GM21717 (cell line): ENCODE data around the gene TICRR.

Source experiments
- ATAC-seq: cut with Tn5 transposase; IDR thresholded peaks from one replicate; pipeline ENCODE4 v1.9.1; 2021; ENCODE audit warnings: mild to moderate bottlenecking, moderate library complexity; ENCODE audit not compliant: unreplicated experiment

TICRR gene

DNA sequence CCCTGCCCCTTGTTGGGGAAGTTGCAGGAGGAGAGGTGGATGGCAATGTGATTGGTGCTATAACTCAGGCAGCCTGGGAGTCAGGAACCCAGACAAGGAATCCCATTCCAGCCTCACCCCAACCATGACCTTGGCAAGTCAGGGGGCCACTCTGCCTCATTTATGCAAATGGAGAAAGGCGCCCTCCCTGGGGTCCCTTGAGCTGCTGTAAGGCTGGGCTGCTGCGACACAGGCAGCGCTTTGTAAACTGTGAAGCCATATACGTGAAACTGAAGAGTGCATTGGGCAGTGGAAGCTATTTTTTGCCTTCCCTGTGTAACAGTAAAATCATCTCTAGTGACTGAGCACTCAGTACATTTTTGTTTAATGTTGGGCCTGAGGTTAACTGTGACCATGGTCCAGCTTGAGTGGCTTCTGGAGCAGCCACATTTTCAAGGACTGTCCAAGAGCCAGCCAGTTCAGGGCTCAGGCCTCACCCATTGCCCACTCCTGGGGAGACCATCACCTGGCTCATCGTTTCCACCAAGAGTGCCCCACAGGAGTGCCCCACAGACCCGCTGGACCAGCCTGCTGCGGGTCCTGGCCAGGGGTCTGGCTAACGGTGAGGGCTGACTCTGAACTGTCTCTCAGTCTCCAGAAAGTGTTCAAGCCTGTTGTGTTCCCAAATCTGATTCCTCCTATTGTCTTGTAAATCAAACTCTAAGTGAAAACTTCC, 52.1 kb downstream of the TICRR start:
- no peak for ATAC-seq

DNA sequence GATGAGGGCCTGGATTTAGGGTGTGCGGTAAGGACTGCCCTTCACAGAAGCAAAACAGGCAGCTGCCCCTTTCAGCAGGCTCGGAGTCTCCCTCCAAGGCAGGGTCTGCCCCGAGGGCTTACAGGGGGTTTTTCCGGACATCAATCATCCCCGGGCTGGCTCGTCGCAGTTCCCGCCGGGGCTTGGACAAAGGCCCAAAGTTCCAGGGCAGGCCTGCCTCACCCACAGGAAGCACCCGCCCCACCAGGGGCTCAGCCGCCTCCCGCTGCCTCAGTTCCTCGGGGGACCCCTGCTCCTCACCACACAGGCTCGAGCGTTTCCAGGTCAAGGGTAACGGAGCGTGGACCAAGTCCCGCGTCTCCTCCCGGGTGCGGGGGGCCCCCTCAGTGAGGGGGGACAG, 53.0 kb downstream of the TICRR start:
- ATAC-seq: no peak

DNA sequence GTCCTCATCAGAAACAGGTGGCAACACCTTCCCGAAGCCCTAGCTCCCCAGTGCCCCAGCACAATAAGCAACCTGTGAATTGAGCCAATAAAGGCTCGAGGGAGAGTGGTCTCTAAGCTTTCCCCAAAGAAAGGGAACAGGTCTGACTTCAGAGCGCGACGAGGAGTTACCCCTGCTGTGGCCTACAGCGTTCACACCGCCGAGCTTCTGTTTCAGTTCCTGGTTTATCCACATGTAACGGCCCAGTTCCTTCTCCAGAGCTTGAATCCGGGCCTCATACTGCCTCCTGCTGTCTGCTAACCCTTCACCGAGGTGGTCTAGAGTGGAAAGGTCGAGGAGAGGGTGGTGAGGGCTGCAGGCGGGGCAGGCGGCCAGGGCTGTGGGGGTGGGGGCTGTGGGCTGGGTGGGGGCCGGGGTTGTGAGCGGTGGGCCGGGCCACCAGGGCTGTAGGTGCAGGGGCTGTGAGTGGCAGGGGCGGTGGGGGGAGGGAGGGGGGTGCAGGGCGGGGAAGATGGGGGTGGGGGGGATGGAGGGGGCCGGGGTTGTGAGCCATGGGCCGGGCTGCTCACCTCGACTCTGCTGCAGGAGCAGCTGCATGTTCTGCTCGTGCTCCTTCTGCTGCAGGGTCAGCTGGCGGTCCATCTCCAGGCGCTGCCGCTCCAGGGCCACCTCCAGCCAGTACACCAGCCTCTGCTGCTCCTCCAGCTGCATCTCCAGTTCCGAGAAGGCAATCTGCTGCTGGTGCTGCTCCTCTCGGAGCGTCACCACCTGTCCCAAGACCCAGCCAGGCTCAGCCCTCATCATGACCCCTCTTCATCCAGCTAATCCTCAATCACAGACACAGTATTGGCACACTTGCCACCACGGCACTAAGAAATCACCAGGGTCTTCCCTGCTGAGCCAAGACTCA, 53.8 kb downstream of the TICRR start:
- ATAC-seq: no peak

DNA sequence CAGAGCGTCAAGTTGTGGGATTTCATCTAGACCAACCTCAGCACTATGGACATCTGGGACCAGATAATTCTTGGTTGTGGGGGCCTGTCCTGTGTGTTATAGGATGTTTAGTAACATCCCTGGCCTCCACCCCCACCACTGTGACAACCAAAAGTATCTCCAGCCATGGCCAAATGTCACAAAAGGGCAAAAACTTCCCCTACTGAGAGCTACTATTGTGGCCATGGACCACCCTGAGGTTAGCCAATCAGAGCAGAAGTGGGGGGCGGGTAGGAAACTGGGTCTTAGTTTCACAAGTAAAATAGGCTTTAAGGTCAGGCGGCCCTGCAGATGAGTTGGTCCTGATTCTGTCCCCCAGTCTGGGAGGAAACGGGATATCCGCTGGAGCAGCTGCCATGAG, 54.6 kb downstream of the TICRR start:
- ATAC-seq: no peak

DNA sequence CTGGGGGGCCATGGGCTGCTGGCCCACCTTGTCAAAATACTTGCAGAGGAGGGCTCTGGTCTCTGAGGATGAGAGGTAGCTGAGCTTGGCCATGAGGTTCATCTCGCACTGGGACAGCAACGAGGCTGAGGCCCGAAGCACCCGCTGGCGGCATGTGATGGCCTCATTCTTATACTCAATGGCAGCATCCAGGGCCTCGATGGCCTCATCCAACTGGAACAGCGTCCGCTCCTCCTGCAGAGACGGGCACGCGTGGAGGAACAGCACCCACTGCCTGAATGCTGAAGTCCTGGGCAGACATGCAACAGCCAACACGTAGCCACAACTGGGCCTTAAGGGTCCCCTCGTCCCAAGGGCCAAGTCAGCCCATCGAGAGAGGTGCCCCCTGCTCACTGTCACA, 55.0 kb downstream of the TICRR start:
- no peak for ATAC-seq

DNA sequence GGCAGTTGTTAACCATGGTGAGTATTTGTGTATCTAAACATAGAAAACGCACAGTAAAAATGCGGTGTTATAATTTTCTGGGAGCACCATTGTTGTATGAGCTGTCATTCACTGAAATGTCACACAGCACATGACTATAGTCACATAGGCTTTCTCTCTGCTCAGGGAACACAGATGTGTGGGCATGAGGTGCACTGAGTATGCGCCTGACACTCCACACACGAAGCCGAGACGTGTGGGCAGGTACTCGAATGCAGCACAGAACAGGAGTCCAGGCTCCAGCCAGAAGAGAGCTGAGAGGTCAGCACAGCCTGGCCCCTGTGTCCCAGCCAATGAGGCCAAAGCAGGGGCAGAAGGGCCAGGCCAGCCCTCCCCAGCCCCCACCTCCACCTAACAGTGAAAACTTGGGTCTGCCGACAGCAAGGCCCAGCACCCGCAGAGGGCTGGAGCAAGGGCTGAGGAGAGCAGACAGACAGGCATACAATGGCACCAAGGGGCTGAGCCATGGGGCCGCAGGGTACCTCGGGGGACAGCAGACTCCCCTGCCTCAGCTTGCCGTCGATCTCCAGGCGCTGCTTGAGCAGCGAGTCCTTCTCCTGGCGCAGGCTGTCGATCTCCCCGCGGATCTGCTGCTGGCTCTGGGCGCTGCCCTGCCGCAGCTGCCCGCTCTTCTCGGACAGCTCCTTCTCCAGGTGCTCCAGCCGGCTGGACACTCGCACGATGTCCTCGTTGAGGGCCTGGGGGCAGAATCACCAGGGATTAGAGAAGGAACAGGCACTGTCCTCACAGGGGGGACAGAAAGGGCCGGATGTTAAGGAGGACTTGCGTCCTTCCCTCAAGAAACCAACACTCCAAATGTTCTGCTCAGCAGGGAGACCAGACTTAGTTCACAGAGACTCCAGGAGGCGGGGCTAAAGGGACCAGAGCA, 56.0 kb downstream of the TICRR start:
- no peak for ATAC-seq

DNA sequence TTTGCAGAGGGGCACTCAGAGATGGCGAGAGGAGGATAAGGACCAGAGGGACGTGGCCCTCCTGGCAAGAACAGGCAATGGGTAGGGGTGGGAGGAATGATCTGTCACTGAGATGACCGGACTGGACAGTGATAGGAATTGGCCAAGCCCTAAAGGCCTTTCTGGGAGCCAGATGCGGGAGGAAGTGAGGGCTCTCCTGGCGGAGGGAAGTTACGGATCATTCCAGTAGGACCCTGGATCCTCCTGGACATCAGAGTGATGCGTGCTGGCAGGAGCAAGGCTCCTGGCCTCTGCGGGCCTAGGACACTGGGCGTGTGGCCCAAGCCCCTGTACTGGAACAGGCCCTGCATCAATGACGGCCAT, 56.6 kb downstream of the TICRR start:
- ATAC-seq: no peak

DNA sequence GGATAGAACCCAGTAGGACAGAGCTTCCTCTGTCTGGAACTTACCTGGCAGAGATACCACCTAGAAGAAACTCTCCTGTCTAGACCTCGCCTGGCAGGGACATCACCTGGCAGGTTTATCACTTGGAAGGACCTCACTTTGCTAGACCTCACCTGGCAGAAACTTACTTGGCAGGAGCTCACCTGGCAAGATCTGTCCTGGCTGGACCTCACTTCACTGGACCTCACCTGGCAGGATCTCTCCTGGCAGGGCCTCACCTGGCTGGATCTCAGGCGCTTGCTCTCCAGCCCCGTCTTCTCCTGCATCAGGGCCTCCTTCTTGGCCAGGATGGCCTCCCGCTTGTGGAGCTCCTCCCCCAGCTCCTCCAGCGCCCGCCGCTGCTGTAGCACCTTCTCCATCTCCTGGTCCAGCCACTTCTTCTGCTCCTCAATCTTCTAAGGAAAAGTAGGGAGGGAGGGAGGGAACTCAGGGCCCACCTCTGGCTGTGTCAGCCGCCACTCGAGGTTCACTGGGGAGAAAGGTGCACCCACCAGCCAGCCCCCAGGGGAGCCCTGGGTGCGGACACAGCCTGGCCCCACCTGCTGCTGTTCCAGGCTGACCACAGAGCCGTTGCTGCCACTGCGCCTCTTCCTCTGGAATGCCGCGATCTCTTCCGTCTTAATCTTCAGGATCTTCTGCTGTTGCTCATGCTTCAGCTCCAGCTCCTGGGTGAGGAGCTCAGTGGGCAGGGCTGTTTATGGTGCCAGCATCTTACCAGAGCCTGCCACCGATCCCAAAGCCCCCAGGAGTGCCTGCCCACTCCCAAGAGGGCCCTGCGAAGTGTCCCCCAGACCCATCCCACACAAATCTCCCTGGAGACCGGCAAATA, 57.5 kb downstream of the TICRR start:
- no peak for ATAC-seq

DNA sequence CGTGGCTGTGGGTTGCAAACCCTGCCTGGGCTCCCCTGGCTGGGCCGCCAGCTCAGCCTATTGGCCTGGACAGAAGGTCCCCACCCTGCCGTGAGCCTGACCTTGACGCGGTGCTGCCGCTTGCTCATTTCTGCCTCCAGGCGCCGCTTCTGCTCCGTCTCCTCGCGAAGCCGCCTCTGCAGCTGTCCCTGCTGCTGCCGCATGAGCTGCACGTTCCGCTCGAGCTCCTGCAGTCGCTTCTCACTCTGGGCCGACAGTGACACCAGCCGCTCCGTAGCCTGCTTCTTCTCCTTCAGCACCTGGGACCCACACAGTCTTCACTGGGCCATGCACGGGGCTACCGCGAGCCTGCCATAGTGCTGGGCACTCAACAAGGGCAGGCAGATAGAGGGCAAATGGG, 58.3 kb downstream of the TICRR start:
- no peak for ATAC-seq

DNA sequence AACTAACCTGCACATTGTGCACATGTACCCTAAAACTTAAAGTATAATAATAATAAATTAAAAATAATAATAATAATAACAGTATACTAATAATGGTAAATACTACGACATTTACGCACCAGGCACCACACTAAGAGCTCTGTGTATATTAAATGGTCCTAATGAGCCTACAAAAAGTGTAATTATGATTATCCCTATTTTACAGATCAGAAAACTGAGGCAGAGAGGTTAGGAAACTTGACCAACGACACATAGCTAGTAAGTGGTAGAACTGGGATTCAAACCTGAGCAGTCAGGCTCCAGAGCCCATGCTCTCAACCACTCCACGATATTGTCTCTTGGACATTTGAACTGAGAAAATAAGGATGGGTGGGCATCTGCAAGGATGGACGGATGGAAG, 65.0 kb downstream of the TICRR start:
- no peak for ATAC-seq

DNA sequence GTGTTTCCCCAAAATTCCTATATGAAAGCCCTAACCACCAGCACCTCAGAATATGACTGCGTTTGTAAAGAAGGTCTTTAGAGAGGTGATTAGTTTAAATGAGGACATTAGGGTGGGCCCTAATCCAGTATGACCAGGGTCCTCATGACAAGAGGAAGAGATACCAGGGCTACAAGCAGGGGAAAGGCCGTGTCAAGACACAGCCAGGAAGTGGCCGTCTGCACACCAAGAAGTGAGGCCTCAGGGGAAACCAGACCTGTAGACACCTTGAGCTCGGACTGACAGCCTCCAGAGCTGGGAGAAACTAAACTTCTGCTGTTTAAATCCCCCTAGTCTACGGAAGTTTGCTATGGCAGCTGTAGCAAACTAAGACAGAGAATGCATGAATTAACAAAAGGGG, 65.8 kb downstream of the TICRR start:
- ATAC-seq: no peak

DNA sequence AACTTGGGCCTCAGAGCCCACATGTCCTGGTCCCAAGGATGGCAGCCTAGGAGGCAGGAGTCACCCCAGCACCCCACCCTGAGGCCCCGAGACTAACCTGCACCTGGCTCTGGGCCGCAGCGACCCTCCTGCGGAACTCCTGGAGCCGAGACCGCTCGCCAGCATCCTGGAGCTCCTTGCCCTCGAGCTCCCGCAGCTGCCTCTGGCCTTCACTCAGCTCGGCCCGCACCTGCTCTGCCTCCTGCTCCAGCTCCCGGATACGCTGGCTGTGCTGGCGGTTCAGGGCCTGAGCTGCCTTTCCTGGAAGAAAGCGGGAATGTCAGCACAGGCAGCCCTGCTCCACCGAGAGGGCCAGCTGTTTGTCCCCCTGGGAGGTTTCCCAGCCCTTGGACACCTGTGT, 66.8 kb downstream of the TICRR start:
- no peak for ATAC-seq

DNA sequence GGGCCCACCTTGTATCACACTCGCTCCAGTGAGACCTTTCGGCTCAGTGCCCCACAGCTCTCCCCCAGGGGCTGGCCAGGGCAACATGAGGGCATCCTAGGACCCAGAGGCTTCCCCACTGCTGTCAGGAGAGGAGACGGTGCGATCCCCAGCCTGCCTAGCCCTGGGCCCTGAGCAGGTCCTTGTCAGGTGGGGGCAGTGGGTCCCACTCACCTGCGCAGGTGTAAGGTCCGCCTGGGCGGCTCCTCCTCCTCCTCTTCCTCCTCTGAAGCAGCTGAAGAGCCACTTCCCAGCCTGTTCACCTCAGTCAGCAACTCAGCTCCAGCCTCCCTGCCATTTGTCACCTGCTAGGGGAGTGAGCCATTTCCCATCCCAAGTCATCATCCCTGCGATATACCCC, 70.4 kb downstream of the TICRR start:
- ATAC-seq: no peak

DNA sequence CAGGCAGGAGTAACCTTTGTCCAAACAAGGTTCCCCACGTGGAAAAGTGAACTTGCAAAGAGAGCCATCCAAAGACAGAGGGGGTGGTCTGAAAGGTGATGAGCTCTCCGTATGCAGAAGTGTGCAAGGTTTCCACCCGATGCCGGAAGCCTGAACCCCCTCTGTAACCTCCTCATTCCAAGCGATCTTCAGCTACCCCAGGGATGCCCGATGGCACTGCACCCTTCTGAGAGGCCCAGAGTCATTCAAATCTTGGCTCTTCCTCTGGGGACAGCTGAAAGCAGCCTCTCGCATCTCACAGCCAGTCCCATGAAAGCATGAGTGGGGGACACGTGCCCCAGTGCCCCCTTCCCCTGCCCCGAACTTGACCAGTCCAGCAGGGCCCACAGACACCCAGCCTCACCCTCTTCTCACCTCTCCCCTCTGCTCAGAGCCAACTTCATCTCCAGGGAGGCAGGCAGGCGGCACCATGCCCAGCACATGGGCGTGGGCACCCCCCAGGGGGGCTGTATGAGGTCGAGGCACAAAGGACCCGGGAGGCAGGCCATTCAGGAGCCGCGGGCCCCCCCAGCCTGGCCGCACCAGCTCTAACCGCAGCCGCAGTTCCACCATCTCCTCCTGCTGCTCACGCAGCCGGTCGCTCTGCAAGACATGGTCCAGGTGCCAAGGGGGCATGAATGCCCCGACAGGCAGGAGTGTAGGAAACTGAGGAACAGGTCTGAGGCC, 71.3 kb downstream of the TICRR start:
- no peak for ATAC-seq

DNA sequence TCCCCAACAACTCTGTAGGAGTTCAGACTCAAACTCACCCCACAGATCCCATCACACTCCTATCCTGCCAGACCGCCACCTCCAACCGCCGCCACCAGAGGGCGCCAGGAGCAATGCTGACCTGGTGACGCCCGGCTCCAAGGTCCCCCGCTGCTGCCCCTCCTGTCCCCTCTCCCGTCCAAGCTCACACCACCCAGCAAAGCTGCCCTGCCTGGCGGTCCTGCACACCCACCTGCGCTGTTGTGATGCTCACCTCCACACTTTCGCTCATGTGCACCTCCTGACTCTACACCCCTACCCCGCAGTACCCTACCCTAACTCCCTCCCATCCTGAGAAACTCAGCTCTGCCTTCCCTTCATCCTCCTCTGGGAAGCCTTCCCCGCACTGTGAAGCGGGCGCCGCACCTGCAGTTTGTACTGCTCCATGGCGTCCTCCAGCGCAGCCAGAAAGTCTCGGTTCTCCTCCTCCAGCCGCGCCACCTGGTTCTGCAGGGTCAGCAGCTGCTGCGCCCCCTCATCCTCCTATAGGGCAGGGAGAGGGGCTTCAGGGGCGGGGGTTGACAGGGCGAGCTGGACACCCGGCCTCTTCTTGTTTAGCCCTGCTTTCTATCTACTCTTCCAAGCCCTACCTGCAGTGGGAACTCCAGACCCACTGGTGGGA, 72.1 kb downstream of the TICRR start:
- ATAC-seq: no peak

DNA sequence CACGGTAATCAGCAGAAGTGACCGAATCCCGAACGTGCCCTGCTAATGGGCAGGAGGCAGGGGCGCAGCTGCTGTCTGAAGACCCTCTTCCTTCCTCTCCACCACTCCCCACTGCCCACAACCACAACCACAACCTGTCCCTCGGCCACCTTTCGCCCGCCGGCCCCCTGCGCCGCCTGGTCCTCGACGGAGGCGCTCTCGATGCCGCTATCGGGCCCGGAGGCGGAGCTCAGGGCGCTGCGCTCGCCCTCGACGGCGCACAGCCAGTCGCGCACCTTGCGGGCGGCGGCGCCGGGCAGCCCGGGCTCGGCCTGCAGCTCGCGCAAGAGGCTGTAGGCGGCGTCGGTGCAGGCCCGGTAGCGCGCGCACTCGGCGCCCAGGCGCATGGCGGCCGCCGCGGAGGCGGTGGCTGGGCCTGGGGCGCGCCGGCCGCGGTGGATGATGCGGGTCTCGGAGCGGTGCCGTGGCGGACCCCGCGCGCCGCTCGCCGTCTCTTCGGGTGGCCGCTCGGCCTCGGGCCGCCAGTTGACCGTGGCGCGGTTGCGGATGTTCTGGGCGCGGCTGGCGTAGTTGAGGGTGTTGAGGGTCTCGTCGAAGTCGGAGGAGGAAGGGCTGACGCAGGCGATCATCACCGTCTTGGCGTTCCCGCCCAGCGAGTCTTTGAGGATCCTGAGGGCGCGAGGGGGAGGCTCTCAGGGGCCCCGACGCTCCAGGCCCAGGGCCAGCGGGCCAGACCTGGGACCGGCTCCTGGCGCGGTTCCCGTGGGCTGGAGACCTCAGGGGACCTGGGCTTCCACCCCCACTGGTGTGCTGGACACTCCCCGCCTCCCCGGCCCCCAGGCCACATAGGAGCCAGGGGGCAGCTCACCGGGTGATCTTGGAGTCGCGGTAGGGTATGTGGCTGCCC, 73.1 kb downstream of the TICRR start:
- ATAC-seq: no peak

DNA sequence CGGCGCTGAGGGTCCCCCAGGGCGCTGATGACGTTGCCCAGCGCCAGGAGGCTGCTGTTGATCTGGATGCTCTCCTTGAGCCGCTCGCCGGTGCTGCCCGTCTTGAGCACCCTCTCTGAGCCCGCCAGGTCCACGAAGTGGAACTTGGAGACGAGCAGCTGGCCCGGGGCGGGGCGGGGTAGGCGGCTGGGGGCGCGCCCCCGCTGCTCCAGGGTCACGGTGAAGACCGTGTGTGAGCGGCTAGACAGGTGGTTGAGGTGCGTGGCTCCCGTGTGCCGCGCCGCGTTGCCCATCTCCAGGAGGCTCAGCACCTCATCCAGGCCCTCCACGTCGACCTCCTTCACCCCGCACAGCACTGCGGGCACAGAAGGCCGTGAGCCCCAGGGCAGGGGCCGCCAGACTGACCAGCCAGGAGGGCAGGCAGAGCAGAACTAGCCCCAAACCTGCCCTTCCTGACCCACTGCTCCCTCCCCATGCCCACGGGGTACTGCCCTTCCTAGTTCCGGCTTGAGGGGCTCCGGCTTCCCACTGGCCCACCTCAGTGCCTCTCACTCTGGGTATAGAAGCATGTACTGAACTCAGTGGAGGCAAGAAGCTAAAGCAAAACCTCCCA, 73.8 kb downstream of the TICRR start:
- ATAC-seq: no peak

DNA sequence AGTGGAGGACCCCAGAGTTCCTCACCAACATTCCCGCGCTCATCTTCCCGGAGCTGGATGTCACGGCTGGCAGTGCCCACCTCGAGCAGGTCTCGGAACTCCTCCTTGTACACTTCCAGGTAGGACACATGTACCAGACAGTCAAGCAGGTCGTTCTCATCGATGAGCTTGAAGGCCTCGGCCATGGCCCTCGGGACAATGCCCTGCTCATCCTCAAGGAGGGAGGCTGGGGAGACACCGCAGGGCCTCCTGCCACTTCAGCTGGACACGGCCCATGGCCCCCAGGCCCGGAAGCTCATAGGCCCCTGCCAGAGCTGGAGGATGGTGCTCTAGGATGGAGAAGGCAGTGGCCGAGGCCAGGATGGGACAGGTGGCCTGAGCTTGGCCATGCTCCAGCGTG, 74.4 kb downstream of the TICRR start:
- no peak for ATAC-seq
